Thyroid gland (tissue), 4 donors: ENCODE results near the gene SHPK. TPM values are rescaled to one million over a fixed set of nuclear protein-coding genes. Genes with fewer than 3 reads are reported as not detected.

Experiments
- DNase-seq, 2 donors: peaks; one replicate each; pipeline ENCODE4 v3.0.0-alpha.2; 2019
- H3K27ac ChIP-seq, 3 donors: fragments of 200-600 bp; sonication (generic); 1 replicate in 2 of 3; 2 replicates in 1 of 3; pipeline ENCODE4 v1.5.1; 2016 to 2019; ENCODE audit warnings: mild to moderate bottlenecking in 1 of 3, moderate library complexity in 1 of 3
- H3K27me3 ChIP-seq: fragments of 200-600 bp; sonication (generic); one replicate; pipeline ENCODE4 v1.5.1; 2019
- H3K36me3 ChIP-seq, 2 donors: fragments of 200-600 bp; sonication (generic); one replicate each; pipeline ENCODE4 v1.5.1; 2016 to 2019
- H3K4me1 ChIP-seq, 2 donors: fragments of 200-600 bp; sonication (generic); one replicate each; pipeline ENCODE4 v1.5.1; 2017 to 2019
- H3K4me3 ChIP-seq, 3 donors: fragments of 200-600 bp; sonication (generic); replicated peaks in 1 of 3; 1 replicate in 2 of 3; 2 replicates in 1 of 3; pipeline ENCODE4 v1.5.1; 2016; ENCODE audit warnings: mild to moderate bottlenecking in 1 of 3
- H3K9me3 ChIP-seq: fragments of 200-600 bp; sonication (generic); one replicate; pipeline ENCODE4 v1.5.1; 2017
- CTCF ChIP-seq, 6 experiments: fragments of 200-600 bp in 3 of 6; fragments of 450-650 bp in 3 of 6; sonication (generic) in 3 of 6; IDR thresholded peaks; one replicate each; pipeline ENCODE4 v1.5.1; 2016 to 2019; ENCODE audit warnings: antibody characterized with exemption in 6 of 6, mild to moderate bottlenecking in 2 of 6, inconsistent platforms in 1 of 6, moderate library complexity in 1 of 6
- POLR2A ChIP-seq, 2 donors: fragments of 450-650 bp; IDR thresholded peaks; one replicate each; pipeline ENCODE4 v1.6.1; 2017; ENCODE audit warnings: antibody characterized with exemption in 2 of 2, mild to moderate bottlenecking in 2 of 2, moderate library complexity in 1 of 2
- WGBS, 2 donors: methylation state at CpG; one replicate each; pipeline ENCODE4 v1.1.5; 2017; 5-methylcytosine and 5-hydroxymethylcytosine counted together
- intact Hi-C: fragments of 100-400 bp; cut with DNase I; formaldehyde crosslinking; loops from one replicate; pipeline ENCODE4 v1.15.1; 2023
- total RNA-seq, 4 donors: library from RNA; depleted of rRNA; stranded (reverse); fragments of >200 nt; gene quantifications; one replicate each; pipeline ENCODE4 v1.2.3, GENCODE V29; 2016

The SHPK gene
- total RNA-seq, 4 donors from 2014 or later = 16.1 to 18.4 (median 17.6) TPM

GRCh38 chr17:3576970-3577369, 59.1 kb downstream of the SHPK start:
- H3K4me1 ChIP-seq = no peaks in the 10 kb centered on the region
- intact Hi-C loops = no loop called here
- no peak for DNase-seq
- no peaks in the 10 kb centered on the region for H3K9me3 ChIP-seq
- 87 to 89% methylated on average over 3 to 11 of the region's 11 CpGs for WGBS, 2 donors
- H3K27ac ChIP-seq = no peak overlapping the region
- TF ChIP-seq CTCF (IDR thresholded peaks at IDR 0.05) (no peak), POLR2A (IDR thresholded peaks at IDR 0.05) (no peak)
- H3K36me3 ChIP-seq = no peaks in the 10 kb centered on the region
- H3K27me3 ChIP-seq = no peaks in the 10 kb centered on the region
- H3K4me3 ChIP-seq = no peak overlapping the region

GRCh38 chr17:3575511-3575910, 60.5 kb downstream of the SHPK start:
- DNase-seq = no peak
- no peak overlapping the region for H3K4me3 ChIP-seq
- no peaks in the 10 kb centered on the region for H3K36me3 ChIP-seq
- 88 to 93% methylated on average over 5 of the region's 5 CpGs for WGBS, 2 donors
- no peaks in the 10 kb centered on the region for H3K9me3 ChIP-seq
- intact Hi-C loops = no loop called here
- no peaks in the 10 kb centered on the region for H3K4me1 ChIP-seq
- no peak for TF ChIP-seq POLR2A (IDR thresholded peaks at IDR 0.05)
- H3K27ac ChIP-seq = no peak overlapping the region
- H3K27me3 ChIP-seq = no peaks in the 10 kb centered on the region

GRCh38 chr17:3574231-3574630, 61.8 kb downstream of the SHPK start:
- Histone ChIP-seq H3K4me3 (no peak overlapping the region), H3K9me3 (no peaks in the 10 kb centered on the region), H3K4me1 (no peaks in the 10 kb centered on the region), H3K27ac (no peak overlapping the region), H3K27me3 (no peaks in the 10 kb centered on the region), H3K36me3 (no peaks in the 10 kb centered on the region)
- no peak for DNase-seq
- WGBS, 2 donors = 96 to 98% methylated on average over 7 of the region's 7 CpGs
- no peak for TF ChIP-seq POLR2A (IDR thresholded peaks at IDR 0.05)
- TF ChIP-seq CTCF (IDR thresholded peaks at IDR 0.05) = no peak
- intact Hi-C loops = no loop called here

- WGBS, 2 donors = 92 to 95% methylated on average over 18 to 22 of the region's 22 CpGs
- Histone ChIP-seq H3K27ac (no peak overlapping the region), H3K9me3 (no peaks in the 10 kb centered on the region), H3K4me3 (no peak overlapping the region), H3K36me3 (no peaks in the 10 kb centered on the region), H3K4me1 (no peaks in the 10 kb centered on the region), H3K27me3 (no peaks in the 10 kb centered on the region)
- intact Hi-C loops = no loop called here
- DNase-seq = no peak
- TF ChIP-seq CTCF (IDR thresholded peaks at IDR 0.05) = no peak
- TF ChIP-seq POLR2A (IDR thresholded peaks at IDR 0.05) = no peak
Measured at GRCh38 chr17:3573246-3574100, 62.6 kb downstream of the SHPK start.

- Histone ChIP-seq H3K4me3 (no peak overlapping the region), H3K9me3 (no peaks in the 10 kb centered on the region), H3K4me1 (no peaks in the 10 kb centered on the region), H3K27me3 (no peaks in the 10 kb centered on the region), H3K36me3 (no peaks in the 10 kb centered on the region), H3K27ac (no peak overlapping the region)
- TF ChIP-seq CTCF (IDR thresholded peaks at IDR 0.05) (no peak), POLR2A (IDR thresholded peaks at IDR 0.05) (no peak)
- no peak for DNase-seq
- WGBS, 2 donors = 95 to 100% methylated on average over 1 to 5 of the region's 7 CpGs
- intact Hi-C loops = no loop called here
Measured at GRCh38 chr17:3572231-3572630, 63.8 kb downstream of the SHPK start.
